Endothelial cell of umbilical vein (primary cell): Measurements from ENCODE around the gene VBP1.

Experiments used
- CTCF ChIP-seq, 2 donors: IDR thresholded peaks; 1 replicate in 1 of 2; 2 replicates in 1 of 2; pipeline ENCODE4 v1.5.1; 2011; ENCODE audit warnings: low read length in 2 of 2, mild to moderate bottlenecking in 2 of 2, moderate library complexity in 2 of 2, control low read depth in 1 of 2, inconsistent platforms in 1 of 2, low read depth in 1 of 2; ENCODE audit not compliant: insufficient read depth in 1 of 2; ENCODE audit errors: extremely low read depth in 1 of 2
- EZH2 ChIP-seq: IDR thresholded peaks from 2 replicates; pipeline ENCODE4 v1.6.1; 2012; ENCODE audit warnings: borderline replicate concordance, low read depth, mild to moderate bottlenecking, moderate library complexity, low read length, inconsistent platforms; ENCODE audit not compliant: severe bottlenecking
- FOS ChIP-seq: IDR thresholded peaks from 2 replicates; pipeline ENCODE4 v1.6.1; 2011; ENCODE audit warnings: mild to moderate bottlenecking, low read length, moderate library complexity, borderline replicate concordance; ENCODE audit not compliant: insufficient read depth
- GATA2 ChIP-seq: IDR thresholded peaks from 2 replicates; pipeline ENCODE4 v1.7.0; 2011; ENCODE audit warnings: low read depth, mild to moderate bottlenecking, moderate library complexity, mixed read lengths, low read length; ENCODE audit not compliant: insufficient read length, insufficient read depth
- JUN ChIP-seq: IDR thresholded peaks from 2 replicates; pipeline ENCODE4 v1.6.1; 2011; ENCODE audit warnings: borderline replicate concordance, low read depth; ENCODE audit not compliant: insufficient read length, insufficient read depth
- MAX ChIP-seq: IDR thresholded peaks from 2 replicates; pipeline ENCODE4 v1.6.1; 2011; ENCODE audit not compliant: insufficient read depth, insufficient read length
- POLR2A ChIP-seq: IDR thresholded peaks from 2 replicates; pipeline ENCODE4 v1.6.1; 2012; ENCODE audit warnings: low read depth, mild to moderate bottlenecking, control low read depth, low read length
- POLR2AphosphoS5 ChIP-seq: IDR thresholded peaks from 2 replicates; pipeline ENCODE4 v1.6.1; 2012; ENCODE audit warnings: low read depth, mild to moderate bottlenecking, control low read depth, low read length, moderate library complexity; ENCODE audit not compliant: insufficient read depth

- no peak for TF ChIP-seq CTCF (IDR thresholded peaks at IDR 0.05; ENCODE audit: extremely low read depth in 1 of 2, insufficient read depth in 1 of 2, low read depth in 1 of 2, low read length in 2 of 2)
- no peak for TF ChIP-seq GATA2
- no peak for TF ChIP-seq POLR2A
- no peak for TF ChIP-seq FOS
- no peak for TF ChIP-seq POLR2AphosphoS5
- no peak for TF ChIP-seq EZH2
- no peak for TF ChIP-seq JUN
- no peak for TF ChIP-seq MAX
These were observed 14.9 kb downstream of the VBP1 start for GRCh38 chrX:155231163-155231562.
